Fibroblast of the aortic adventitia (primary cell): Measurements from ENCODE around the gene SV2A. TPM values are rescaled to one million over a fixed set of nuclear protein-coding genes. Genes with fewer than 3 reads are reported as not detected.
A peak's percentile ranks its signal among the peaks of the same experiment; 100 is the strongest.
"Not testable (repeated sequence)": the region's sequence is repeated elsewhere in the genome, so short reads cannot be mapped to it uniquely, and the experiment has no call there.

ENCODE experiments used
- DNase-seq: peaks from one replicate; pipeline ENCODE4 v3.0.0-alpha.2; 2010; ENCODE audit warnings: low read depth
- H3K4me3 ChIP-seq: 2 replicates; pipeline ENCODE4 v1.5.1; 2011; ENCODE audit warnings: low read depth, mild to moderate bottlenecking, control low read depth, low read length, moderate library complexity
- CTCF ChIP-seq: IDR thresholded peaks from 2 replicates; pipeline ENCODE4 v1.5.1; 2011; ENCODE audit warnings: mild to moderate bottlenecking, low read length, control low read depth, inconsistent platforms; ENCODE audit not compliant: insufficient read depth
- total RNA-seq: library from RNA; depleted of rRNA; stranded (reverse); fragments of >200 nt; gene quantifications from 2 replicates; pipeline ENCODE4 v1.2.3, GENCODE V29; 2012; ENCODE audit warnings: low replicate concordance

Gene SV2A
- total RNA-seq, 1 donor, result 25.0 TPM

DNA sequence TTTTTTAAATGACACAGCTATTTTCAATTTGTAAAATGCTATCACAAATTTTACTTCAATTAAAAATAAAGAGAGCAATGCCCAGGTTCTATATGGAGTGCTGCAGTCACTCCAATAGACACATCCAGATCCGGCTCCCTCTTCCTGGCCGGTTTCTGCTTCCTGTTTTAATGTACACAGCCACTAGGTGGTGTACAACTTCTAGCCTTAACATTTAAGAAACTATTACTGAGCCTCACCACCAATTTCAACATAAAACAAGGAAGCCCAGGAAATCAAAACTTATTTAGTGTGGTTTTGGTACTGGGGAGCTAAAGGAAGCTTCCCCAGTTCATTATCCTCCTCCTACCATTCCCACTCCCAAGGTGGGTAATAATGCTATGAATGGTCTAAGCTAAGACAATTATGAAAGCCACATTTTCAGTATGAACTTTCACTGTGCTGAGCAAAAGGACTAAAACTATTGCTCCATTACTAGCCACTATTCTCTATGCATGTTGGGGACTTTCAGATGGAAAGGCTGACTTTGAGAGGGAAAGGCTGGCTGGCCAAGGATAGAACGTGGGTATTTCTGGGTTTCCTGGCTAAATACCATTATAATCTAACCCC, 44.5 kb upstream of the SV2A start:
- peak; percentile 72 for TF ChIP-seq CTCF
- DNase-seq, result peak; percentile 90
- no peak overlapping the region for H3K4me3 ChIP-seq

GRCh38 chr1:149957548-149957947, 39.9 kb upstream of the SV2A start:
- not testable (repeated sequence) for DNase-seq, H3K4me3 ChIP-seq

- TF ChIP-seq CTCF, result no peak
- no peak overlapping the region for H3K4me3 ChIP-seq
- DNase-seq, result no peak
These were observed 32.3 kb upstream of the SV2A start for GRCh38 chr1:149949911-149950310.

GRCh38 chr1:149945206-149945605, 27.6 kb upstream of the SV2A start:
- DNase-seq, result no peak
- no peak for TF ChIP-seq CTCF

GRCh38 chr1:149942885-149943284, 25.2 kb upstream of the SV2A start:
- H3K4me3 ChIP-seq, result no peak overlapping the region
- no peak for TF ChIP-seq CTCF
- no peak for DNase-seq

More at GRCh38 chr1:149945206-149945605, 27.6 kb upstream of the SV2A start:
- H3K4me3 ChIP-seq, result no peak overlapping the region

GRCh38 chr1:149942207-149942606, 24.6 kb upstream of the SV2A start:
- no peak overlapping the region for H3K4me3 ChIP-seq
- peak; percentile 54 for DNase-seq
- TF ChIP-seq CTCF, result peak; percentile 52

GRCh38 chr1:149940427-149940826, 22.8 kb upstream of the SV2A start:
- TF ChIP-seq CTCF, result no peak
- DNase-seq, result no peak
- H3K4me3 ChIP-seq, result no peak overlapping the region

DNA sequence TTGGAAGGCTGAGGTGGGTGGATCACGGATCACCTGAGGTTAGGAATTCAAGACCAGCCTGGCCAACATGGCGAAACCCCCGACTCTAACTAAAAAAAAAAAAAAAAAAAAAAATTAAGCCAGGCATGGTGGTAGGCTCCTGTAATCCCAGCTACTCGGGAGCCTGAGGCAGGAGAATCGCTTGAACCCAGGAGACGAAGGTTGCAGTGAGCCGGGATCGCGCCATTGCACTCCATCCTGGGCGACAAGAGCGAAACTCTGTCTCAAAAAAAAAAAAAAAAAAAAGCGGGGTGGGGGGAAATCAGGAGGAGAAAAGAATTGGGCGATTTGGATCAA, 21.0 kb upstream of the SV2A start:
- peak overlapping the region; percentile 49 for H3K4me3 ChIP-seq

More for the DNA sequence above, 21.0 kb upstream of the SV2A start:
- not testable (repeated sequence) for DNase-seq
